A673 (cell line): ENCODE measurements around the gene S100A5.

Experiments
- CTCF ChIP-seq: fragments of 300-800, 200-600 bp; sonication (generic); conservative IDR thresholded peaks from 2 replicates; pipeline ENCODE4 v1.5.1; 2017; ENCODE audit warnings: low read depth, mild to moderate bottlenecking, antibody characterized with exemption, low read length, moderate library complexity, mixed read lengths
- EZH2 ChIP-seq: fragments of 200-600 bp; sonication (generic); IDR thresholded peaks from 2 replicates; pipeline ENCODE4 v1.6.1; 2017; ENCODE audit warnings: borderline replicate concordance, low read depth, mild to moderate bottlenecking, mixed read lengths, antibody characterized with exemption, low read length; ENCODE audit not compliant: poor library complexity, severe bottlenecking

- TF ChIP-seq EZH2 (no peak), CTCF (no peak)
Measured at GRCh38 chr1:153573351-153573750, 32.6 kb upstream of the S100A5 start.
